MM.1S (cell line): ENCODE measurements around the gene CHCHD6.

Experiments used
- CTCF ChIP-seq: fragments of 300-600 bp; sonication (generic); IDR thresholded peaks from 2 replicates; pipeline ENCODE4 v1.5.1; 2016; ENCODE audit warnings: antibody characterized with exemption, low read length, mixed read lengths
- EZH2 ChIP-seq: fragments of 300-600 bp; sonication (generic); optimal IDR thresholded peaks from 2 replicates; pipeline ENCODE3; 2017; ENCODE audit warnings: low read depth, mild to moderate bottlenecking, antibody characterized with exemption, low read length, mixed read lengths

GRCh38 chr3:126654571-126655383, 49.3 kb upstream of the CHCHD6 start, which contains the start of gene TXNRD3:
- TF ChIP-seq CTCF (no peak), EZH2 (no peak)
